ELF-1 (cell line): ENCODE data around the gene ZDHHC3.

Experiments
- DNase-seq: peaks from one replicate; pipeline ENCODE4 v3.0.0-alpha.2; 2016; ENCODE audit warnings: low read depth, low spot score

Gene ZDHHC3, protein sequence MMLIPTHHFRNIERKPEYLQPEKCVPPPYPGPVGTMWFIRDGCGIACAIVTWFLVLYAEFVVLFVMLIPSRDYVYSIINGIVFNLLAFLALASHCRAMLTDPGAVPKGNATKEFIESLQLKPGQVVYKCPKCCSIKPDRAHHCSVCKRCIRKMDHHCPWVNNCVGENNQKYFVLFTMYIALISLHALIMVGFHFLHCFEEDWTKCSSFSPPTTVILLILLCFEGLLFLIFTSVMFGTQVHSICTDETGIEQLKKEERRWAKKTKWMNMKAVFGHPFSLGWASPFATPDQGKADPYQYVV

GRCh38 chr3:44976002-44976815, at the start of gene ZDHHC3, which contains the start of gene EXOSC7:
Gene ZDHHC3, minus strand, starts transcription at chr3:44976174. Its CDS starts 16,738 bp downstream, at chr3:44959436.
Gene EXOSC7, plus strand, starts transcription at chr3:44976244. Its CDS starts 34 bp downstream, at chr3:44976278.
- peak; percentile 80 for DNase-seq

GRCh38 chr3:45024542-45025255, 48.7 kb upstream of the ZDHHC3 start:
- DNase-seq = no peak

GRCh38 chr3:45023675-45024074, 47.7 kb upstream of the ZDHHC3 start:
- no peak for DNase-seq

- DNase-seq = no peak
Observed at GRCh38 chr3:45021524-45022297, 45.7 kb upstream of the ZDHHC3 start.

- DNase-seq = no peak
Observed at GRCh38 chr3:45020534-45020933, 44.6 kb upstream of the ZDHHC3 start.

GRCh38 chr3:45017821-45018220, 41.8 kb upstream of the ZDHHC3 start:
- DNase-seq = no peak

DNA sequence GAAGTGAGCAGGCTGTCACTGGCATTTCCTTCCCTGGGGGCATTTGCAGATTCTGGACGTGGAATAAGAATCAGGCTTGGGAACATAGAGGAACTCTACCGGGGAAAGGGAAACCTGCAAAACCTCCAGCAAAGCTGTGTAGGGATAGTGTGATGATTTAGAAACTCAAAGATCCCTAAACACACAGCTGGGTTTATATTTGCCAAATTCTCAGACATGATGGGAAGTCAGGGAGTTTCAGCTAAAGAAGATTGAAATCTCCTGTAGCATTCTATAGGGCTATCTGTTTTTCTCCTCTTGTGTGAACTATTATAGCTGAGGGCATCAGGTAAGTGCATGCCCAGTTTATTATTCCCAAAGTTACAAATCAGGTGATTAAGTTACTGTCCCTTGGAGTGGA, 40.9 kb upstream of the ZDHHC3 start:
- DNase-seq = no peak

DNA sequence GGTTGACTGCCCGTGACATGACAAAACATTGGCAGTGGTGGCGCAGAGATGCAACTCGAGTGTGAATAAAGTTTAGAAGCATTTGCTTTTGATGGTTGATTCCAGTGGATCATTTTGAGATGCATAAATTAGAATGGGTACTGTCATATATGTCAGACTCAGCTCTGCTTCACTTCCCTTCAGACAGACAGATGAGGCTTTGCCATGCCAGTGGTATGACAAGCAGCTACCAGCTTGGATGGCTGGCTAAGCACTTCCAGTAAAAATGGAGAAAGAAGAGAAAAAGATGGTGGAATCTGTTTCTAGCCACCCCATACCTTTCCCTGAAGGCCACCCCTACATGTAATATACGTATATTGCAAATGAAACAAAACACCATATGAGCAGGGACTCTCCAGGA, 36.6 kb upstream of the ZDHHC3 start:
- DNase-seq = no peak

- DNase-seq = no peak
Observed at GRCh38 chr3:45011756-45012508, 36.0 kb upstream of the ZDHHC3 start.

- DNase-seq = no peak
Observed at GRCh38 chr3:45010811-45011333, 34.9 kb upstream of the ZDHHC3 start.

GRCh38 chr3:45009868-45010267, 33.9 kb upstream of the ZDHHC3 start:
- no peak for DNase-seq

DNA sequence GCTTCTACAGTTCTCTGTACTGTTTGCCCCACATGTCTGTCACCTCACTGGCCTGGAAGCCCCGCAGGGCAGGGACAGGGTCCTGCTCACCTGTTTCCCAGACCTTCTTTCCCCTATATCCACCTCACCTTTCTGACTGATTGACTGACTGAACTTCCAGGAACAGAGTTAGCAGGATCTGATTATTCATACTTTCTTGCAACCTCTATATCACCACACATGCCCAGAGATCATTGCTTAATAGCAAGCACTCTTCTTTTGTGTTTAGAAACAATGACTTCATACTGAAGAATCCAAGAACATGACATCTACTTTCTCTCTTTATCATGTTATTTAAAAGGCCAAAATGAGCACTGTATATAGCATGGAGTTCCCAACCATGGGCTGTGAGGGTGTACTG, 32.1 kb upstream of the ZDHHC3 start:
- no peak for DNase-seq

- DNase-seq = no peak
Observed at GRCh38 chr3:45007091-45007490, 31.1 kb upstream of the ZDHHC3 start.

- no peak for DNase-seq
Observed at GRCh38 chr3:45003859-45004258, 27.9 kb upstream of the ZDHHC3 start.

DNA sequence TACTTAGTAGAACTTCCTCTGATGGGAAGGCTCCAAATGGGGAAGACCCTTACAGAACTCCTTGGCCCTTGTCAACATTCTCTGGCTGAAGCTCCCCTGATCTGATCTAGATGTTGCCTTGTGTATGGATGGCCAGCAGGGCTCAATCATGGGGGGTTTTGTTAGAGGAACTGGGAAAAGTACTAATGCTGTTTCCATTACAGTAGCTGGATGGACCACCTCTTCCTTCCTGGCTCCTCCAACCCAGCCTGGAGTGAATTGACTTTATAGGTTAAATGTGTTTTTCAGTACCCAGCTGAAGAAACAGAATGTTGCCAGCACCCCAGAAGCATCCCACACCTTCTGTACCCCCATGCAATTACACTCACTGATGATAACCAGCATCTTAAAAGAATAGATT, 27.4 kb upstream of the ZDHHC3 start:
- DNase-seq = no peak

GRCh38 chr3:45002720-45003119, 26.7 kb upstream of the ZDHHC3 start:
- no peak for DNase-seq

- no peak for DNase-seq
Observed at GRCh38 chr3:45002139-45002660, 26.2 kb upstream of the ZDHHC3 start.

DNA sequence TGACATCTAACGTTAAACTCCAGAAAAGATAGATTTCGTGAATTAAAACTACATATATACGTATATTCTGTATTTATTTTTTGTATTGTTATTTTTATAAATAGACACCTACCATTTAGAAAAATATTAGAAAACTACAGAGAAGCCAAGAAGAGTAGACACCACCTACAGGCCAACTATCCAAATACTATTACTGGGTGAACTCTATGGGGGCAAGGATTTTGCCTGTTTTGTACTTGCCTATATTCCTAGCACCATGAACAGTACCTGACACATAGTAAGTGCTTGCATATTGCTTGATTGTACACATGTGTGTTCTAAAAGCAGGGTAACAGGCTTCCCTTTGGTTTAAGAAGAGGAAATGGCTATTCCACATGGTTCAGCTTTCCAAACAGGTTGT, 25.8 kb upstream of the ZDHHC3 start:
- no peak for DNase-seq

DNA sequence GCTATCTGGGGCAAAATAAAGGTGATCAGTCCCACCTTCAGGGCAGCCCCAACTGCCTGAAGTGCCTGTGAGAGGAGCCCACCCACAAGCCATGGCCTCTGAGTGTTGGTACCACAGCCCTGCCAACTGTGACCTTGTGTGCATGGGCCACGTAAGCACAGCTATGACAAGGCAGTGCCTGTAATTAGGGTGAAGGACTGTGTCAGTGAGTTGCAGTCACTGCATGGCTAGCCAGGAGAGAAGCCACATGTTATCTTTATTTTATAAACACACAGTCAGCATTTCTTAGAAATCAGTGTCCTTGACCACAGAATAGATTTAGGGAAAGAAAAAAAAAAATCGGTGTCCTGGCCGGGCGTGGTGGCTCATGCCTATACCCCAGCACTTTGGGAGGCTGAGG, 24.8 kb upstream of the ZDHHC3 start:
- DNase-seq = no peak

- no peak for DNase-seq
Observed at GRCh38 chr3:44999782-45000181, 23.8 kb upstream of the ZDHHC3 start.
